ENCODE results near the gene KCNH4.
"Not testable (repeated sequence)": the region's sequence is repeated elsewhere in the genome, so short reads cannot be mapped to it uniquely, and the experiment has no call there.

The KCNH4 gene

DNA sequence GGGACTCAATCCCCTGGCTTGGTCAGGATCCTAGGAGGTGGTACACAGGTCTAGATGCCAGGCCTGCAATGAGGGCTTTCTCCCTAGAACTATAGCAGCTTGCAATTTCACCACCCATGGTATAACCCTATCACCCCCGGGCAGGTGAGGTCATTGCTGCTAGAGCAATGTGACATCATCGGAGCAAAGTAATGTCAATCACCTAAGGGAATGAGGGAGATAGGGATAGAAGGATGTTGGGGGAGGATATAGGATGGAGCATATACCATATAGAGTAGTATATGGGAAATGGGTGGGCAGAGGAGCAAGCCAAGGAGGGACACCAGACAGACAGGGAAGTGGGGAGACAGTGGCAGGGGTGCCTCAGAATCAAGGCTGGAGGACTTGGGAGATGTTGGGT lies 3.3 kb downstream of the KCNH4 start:
- no peak for DNase-seq

DNA sequence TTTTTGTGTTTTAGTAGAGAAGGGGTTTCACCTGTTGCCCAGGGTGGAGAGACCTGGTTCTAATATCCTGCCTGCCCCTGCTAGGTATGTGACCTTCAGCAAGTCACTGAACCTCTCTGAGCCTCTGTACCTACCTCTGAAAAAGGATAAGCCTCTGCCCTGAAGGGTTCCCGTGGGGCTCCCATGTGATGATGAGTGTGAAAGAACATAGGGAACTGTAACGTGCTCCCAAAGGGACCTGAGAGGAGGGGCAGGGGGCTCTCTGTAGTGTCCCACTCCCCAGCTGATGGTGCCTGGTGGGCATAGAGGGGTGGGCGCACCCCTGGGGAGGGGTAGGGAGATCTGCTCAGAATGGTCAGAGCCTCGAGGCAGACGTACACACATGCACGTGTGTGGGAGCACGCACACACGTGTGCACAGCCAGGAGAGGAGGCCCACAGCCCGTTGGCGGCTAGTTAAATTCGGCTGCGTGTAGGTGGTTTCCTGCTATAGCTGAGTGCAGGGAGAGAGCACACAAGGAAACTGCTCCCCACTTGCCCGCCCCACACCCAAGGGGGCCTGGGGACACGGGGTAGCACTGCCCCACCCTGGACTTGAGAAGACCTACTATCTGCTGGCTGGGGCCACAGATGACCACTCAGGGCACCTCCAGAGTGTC lies 6.7 kb downstream of the KCNH4 start:
- no peak for DNase-seq

DNA sequence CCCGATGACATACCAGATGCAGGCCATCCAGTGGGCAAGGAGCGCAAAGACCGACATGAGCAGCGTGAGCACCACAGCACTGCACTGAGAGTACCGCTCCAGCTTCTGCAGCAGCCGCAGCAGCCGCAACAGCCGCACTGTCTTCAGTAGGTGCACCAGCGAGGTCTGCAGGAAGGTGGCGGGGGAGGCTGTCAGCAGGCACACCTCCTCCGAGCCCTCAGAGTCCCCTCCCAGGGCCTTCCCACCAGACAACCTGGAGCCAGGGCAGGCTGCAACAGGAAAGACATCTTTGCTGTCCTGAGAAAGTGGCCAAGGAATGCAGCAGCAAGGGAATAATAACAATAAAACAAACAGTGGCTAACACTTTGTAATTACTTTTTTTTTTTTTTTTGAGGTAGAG lies 9.1 kb downstream of the KCNH4 start:
- DNase-seq, result no peak

DNA sequence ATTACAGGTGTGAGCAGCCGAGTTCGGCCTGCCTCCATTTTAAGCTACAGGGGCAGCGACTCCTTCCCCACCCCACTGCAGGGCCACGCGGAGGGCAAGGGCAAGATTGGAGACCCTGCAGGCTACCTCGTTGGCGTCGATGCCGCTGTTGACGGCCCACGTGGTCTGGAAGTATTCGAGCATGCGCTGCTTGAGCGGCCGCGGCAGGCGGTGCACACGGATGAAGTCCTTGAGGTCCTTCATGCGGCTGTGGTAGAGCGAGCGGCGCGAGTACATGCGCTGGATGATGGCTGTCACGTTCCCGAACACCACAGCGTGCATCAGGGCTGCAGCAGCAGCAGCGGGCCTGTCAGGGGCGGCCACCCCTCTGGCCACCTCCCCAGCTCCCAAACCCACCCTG lies 11.6 kb downstream of the KCNH4 start:
- DNase-seq, result no peak

DNA sequence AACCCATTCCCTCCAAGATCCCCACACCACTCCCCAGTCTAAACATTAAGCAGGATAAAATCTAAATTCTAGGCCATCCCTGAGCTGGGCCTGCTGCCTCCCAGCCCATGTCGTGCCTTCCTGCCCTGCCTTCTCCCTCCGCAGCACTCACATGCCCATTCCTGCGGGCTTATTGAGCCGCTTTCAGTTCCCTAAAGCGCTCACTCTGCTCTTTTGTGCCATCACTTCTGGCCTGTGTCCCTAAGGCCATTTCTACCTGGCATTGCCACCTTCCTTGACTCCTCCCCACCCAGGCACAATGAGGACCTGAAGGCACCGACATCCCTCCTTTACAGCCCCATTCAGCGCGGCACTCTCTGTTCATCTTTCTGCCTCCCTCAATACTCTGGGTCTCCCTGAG lies 13.1 kb downstream of the KCNH4 start:
- no peak for DNase-seq

DNA sequence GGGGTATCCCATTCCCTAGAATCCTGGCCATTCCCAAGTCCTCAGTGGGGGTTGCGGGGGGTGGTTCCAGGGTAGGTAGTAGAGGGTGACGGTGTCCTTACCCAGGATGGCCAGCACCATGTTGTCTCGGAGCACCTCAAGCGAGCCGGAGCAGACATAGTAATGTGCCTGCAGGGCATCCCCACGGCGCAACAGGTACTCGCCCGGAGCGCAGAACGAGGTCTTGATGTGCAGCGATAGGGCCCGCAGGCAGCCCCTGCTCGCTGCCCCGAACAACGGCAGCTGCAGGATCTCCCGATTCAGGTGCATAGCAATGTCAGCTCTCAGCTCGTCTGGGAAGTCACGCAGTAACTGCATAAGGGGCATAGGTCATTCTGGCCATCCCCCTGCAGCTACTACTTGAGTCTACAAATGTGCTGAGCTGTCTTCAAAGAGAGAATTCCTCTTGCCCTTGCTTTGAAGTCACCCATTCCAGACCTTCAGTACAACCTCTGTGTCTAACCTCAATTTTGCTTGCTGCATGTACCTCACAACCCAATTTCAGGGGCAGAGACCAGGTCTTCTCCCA lies 14.7 kb downstream of the KCNH4 start:
- no peak for DNase-seq

DNA sequence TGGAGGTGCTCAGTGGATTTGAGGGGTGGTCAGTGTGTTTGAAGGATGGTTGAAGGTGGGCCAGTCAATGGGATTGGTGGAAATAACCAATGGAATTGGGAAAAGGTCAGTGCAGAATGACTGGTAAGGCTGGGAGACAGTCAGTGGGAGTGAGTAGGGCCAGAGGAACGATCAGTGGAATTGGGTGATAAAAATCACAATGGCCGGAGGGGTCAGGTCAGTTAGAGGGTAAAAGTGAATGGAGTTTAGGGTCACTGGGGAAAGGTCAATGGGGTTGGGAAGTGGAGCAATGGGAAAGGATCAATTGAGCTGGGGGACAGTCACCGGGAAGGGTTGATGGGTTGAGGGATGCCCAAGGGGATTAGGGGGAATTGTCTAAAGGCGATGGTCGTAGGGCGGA lies 15.2 kb downstream of the KCNH4 start:
- DNase-seq, result no peak

DNA sequence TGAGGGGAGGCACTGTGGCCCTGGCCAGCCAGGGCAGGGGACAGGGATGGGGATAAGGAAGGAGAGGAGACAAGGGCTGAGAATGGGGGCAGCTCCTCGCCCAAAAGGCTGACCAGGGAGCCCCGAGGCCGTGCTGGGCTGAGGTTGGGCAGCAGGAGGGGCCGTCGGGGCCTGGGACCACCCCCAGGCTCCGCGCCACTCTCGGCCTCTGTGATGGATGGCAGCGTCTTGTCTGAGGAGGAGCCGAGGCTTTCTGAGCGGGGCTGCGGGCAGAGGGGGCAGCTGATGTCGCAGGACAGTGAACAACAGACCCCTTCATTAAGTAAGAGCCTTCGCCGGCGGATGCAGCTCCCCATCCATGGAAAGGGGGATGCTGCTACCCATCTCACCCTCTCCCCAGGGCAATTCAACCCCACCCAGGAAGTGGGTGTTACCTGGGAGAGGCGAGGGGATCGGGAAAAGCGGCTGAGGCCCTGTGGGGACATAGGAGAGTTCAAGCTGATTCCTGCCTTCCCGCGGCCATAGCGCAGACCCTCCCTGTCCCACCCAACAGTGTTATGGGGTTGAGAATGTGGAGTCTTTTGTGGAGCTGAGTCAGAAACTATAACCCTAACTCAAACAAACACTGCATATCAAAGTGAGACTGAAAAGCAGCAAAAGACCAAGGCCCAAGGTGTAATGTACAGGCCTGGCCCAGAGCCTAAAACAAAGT lies 17.1 kb downstream of the KCNH4 start:
- no peak for DNase-seq

DNA sequence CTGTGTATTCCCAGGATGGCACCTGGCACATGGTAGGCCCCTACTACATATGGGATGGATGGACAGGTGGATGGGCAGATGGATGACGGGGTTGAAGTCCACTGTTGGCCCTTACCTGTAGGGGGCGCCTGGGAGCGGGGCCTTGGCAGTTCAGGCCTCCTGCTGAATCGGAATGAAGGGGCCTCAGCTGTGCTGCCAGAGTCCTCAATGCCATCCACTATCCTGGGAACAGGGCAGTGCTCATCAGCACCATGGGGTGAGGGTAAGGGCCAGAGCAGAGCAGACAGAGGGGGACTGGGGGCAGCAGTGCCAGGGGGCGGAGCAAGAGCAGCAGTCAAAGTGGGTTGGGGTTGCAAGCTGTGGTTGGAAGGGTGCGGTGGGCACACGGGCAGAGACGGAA lies 17.8 kb downstream of the KCNH4 start:
- no peak for DNase-seq

DNA sequence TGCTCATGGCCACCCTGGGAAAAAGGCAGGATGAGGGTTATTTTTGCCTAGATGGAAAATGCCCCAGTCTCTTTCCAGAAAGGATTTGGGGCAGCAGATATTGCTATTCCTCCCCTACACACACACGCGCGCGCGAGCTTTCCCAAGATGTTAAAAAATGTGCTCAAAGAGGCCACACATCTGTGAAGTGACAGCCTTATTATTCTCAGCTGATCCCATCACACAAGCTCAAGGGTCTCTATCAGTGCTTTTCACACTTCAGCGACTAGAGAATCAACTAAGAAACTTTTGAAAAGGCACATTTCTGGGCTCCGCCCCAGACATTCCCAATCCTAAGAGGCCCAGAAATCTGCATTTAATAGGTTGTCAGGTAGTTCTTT lies 20.4 kb downstream of the KCNH4 start:
- DNase-seq, result no peak

DNA sequence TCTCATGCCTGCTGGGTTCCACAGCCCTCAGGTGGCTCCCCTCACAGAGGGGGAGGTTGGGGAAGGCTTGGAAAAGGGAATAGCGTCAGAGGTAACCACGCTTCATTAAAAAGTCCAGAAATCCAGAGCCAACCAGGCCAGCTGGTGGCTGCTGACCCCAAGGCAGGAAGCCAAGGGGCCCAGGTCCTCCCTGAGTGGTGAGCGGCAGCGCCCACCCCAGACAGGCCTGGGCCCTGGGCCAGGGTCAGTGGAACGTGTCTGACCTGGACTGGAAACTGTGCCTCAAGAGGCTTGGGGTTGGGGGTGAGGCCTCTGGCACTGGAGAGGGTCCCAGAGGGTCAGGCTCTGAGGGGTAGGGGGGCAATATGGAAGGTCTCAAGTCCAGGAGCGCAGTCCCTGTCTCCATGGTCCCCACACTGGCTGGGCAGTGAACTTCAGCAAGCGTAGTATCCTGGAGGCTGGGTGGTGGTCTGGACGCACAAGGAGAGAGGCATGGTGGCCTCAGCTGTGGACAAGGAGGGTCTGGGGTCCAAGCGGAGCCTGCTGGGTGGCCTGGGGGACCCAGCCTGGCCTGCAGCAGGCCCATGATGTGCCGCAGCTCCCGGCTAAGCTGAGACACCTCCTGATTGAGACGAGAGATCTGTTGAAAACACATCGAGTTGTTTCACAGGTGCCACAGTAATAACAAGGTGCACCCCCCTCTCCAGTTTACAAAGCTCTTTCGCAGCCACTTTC lies 21.0 kb downstream of the KCNH4 start:
- DNase-seq, result no peak

DNA sequence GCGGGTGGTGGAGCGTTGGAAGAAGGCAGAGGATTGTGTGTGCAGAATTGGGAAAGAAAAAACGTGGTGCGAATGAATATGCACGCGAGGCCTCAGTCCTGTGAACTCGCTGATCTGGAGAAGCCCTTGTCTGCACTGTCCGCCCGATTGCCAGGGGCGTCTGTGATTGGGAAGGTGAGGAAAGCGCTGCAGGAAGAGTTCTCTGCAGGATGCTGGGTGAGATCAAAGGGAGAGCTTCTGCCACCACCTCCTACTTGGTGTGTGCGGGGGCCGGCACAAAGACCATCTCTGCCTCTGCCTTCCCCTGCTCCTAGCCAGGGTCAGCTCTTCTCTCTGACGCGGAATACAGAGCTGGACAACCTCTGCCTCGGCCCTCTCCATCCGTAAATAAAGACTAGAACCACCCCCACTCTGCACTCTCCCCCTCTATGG lies 25.3 kb downstream of the KCNH4 start:
- no peak for DNase-seq

DNA sequence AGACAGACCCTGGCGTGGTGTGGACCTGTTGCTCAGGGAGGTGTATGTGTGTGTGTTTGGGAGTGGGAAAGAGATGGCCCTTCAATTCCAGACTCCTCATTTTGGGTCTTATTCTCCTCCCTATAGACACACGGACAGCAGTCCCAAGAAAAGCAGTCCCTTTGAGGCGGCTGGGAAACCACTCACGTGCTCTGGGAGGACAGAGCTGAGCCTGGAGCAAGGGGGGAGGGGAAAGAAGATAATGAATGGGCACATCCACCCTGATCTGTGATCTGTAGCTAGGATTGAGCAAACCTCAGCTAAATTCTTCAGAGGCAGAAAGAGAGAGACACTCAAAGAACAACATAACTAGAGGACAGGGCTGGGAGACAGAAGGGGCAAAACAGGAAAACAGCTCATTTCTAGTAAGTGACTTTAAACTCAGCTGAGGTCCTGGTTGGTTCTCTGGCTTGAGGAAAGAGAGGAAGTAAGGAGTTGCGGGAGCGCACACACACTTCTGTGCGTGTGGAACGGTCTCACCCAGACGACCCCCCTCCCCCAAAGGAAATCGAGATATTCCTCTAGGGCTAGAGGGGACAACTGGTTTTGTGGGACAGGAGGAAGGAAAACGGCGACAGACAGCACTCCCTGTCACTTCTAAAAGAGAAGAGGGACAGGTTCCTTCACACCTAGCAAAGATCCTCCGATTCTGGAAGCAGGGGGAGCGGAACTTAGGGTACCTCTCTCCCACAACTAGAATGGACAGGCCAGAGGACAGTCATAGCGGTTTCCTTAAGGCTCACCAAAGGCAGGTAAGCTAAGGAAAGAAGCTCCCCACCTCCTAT lies 26.8 kb downstream of the KCNH4 start:
- DNase-seq, result no peak

DNA sequence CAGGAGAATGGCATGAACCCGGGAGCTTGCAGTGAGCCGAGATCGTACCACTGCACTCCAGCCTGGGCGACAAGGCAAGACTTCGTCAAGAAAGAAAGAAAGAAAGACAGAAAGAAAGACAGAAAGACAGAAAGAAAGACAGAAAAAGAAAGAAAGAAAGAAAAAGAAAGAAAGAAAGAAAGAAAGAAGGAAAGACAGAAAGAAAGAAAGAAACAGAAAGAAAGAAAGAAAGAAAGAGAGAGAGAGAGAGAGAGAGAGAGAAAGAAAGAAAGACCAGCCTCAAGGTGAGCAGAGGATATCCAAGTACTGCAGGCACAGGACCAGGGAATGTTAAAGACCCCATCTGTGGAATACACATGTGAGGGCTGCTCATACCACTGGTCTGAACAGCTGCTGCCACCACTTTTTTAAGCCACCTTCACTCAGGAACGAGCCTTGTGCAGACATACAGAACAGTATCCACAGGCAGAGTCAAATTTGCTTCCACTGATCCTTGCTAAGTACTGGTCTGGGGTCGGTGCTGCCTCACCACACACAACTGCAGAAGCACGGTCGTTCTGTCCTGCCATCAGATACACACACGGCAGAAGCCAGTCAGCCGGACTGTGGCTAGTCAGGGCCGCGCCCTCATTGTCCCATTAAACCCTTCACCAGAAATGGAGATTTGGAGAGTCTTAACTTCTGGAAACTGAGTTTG lies 33.9 kb downstream of the KCNH4 start:
- no peak for DNase-seq

DNA sequence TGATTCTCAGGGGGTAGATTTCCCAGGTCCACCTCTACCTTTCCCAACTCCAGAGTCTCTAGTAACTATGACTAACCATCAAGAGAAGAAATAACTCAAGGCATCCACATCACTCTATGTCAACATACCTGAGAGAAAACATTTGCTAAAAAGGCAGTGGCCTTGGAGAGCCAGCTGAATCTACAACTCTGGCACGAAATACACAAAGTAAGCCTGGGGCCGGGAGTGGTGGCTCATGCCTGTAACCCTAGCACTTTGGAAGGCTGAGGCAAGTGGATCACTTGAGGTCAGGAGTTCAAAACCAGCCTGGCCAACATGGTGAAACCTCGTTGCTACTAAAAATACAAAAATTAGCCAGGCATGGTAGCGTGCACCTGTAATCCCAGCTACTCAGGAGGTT lies 37.8 kb downstream of the KCNH4 start:
- DNase-seq, result not testable (repeated sequence)

DNA sequence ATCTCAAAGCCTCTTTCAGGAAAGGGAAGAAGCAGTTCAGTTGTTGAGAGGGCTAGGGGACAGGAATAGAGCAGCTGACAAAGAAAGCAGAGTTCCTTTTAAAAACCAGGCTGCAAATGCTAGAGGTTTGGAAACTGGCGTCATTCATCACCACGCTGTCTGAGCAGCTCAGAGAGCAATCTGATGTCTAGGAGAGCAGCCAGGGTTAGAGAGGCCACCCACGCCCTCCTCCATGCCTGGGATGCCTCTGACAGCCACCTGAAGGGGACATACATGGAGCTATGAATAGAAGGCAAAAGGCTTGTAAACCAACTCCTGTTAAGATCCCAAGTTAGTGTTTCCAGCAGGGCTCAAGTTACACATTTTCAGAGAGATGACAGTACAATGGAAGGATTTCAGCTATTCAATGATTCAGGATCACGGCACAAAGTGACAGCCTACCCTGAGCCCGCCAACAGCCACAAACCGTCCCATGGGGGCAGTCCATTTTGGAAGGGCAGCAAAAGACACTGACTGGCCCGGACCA lies 38.5 kb downstream of the KCNH4 start:
- no peak for DNase-seq

DNA sequence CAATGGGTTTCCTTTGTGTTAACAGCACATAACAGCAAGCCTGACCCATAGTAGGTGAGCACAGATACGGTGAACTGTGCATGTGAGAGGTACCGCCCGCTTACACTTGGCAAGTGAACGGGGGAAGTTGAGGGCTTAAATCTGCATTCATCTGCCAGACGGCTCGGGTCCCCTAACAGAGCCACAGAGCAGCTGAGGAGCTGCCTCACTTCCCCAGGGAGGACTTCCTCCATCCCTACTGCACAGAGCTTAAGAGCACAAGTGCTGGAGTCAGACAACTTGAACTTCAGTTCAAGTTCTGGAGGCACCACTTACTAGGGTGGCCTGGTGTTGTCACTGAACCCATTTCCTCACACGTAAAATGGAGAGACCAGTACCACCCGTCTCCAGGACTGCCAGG lies 39.6 kb downstream of the KCNH4 start:
- DNase-seq, result no peak

DNA sequence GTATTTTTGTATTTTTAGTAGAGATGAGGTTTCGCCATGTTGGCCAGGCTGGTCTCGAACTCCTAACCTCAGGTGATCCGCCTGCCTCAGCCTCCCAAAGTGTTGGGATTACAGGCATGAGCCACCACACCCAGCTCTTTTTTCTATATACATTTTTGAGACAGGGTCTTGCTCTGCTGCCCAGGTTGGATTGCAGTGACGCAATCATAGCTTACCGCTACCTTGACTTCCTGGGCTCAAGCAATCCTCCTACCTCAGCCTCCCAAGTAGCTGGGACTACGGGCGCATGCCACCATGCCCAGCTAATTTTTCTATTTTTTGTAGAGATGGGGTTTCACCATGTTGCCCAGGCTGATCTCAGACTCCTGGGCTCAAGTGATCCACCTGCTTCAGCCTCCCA lies 40.3 kb downstream of the KCNH4 start:
- not testable (repeated sequence) for DNase-seq

DNA sequence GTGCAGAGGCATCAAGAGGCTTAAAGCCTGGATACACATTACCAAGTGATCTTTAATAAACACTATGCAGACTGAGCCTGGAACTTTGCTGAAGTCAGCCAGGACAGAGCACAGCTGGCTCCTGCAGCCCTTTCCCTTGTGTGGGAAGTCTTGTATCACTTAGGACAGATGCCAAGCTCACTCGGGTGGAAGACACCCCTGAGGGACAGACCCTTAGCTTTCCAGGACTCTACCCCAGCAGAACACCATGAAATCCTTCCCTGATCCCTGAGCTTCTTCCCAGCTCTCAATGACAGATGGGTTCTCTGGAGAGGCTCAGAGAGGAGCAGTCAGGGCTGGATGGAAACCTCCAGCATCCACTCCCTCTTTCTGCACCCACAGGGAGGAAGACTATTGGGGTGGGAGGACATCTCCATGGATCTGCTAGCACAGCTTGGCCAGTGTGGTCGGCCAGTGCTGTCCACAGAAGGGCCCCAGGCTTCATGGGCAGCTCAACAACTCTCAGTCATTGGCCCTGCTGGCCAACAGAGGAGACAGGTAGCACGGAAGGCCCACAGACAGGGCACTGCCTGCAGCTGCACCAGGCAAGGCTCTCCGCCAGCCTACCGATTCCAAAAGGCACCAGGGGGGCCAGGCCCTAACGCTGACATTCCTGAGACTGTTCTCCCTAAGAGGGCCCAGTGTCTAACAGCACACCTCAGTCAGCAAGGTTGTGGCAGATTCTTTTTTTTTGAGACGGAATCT lies 42.0 kb downstream of the KCNH4 start:
- no peak for DNase-seq

DNA sequence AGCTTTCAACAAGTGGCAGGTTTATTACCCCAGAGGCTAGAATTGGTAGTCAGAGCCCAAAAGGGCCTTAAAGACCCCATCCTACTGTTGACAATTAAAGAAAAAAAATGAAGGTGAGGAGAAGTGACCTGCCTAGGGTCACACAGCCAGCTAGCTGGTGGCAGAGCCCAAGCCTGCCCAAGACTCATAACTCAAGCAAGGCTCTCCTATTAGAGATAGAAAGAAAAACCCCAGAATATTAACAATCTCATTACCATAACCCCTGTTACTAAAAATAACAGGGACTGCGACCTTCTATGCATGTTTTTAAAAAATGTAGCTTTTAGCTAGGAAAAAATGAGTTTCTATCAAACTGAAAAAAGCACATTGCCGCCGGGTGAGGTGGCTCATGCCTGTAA lies 44.3 kb downstream of the KCNH4 start:
- DNase-seq, result no peak

All from GOT3 (cell line).